ENCODE results near the gene PTGDS. TPM values are rescaled to one million over a fixed set of nuclear protein-coding genes. Genes with fewer than 3 reads are reported as not detected.
A peak's percentile ranks its signal among the peaks of the same experiment; 100 is the strongest.

Gene PTGDS
- total and polyA plus RNA-seq, 9 of the 15 experiments (the other 6 are each of a cell fraction or from before 2014, with no cell fraction given) = 0.46 to 7.1 (median 2.0) TPM

- TF ChIP-seq MNT (conservative IDR thresholded peaks at IDR 0.05) = peak in 1 of 2 experiments; percentile 59; a peak in 2 of 4 replicates
- TF ChIP-seq SMAD1 (IDR thresholded peaks at IDR 0.05; ENCODE audit: low read depth, low read length, partially characterized antibody) = no peak
- TF ChIP-seq L3MBTL2 (IDR thresholded peaks at IDR 0.05) = 0 out of 2 replicates have a peak, but pooled peaks have one; percentile 11
- peak in 1 of 3 experiments; percentile 11 for TF ChIP-seq YY1 (IDR thresholded peaks at IDR 0.05; ENCODE audit: borderline replicate concordance in 1 of 3, control insufficient read depth in 1 of 3, extremely low read depth in 1 of 3, insufficient read depth in 3 of 3, insufficient read length in 1 of 3, insufficient replicate concordance in 2 of 3, low read depth in 1 of 3, low read length in 2 of 3)
- 0 out of 2 replicates have a peak, but pooled peaks have one; percentile 25 for TF ChIP-seq TFAP4 (CRISPR knock-in tag; IDR thresholded peaks at IDR 0.05; ENCODE audit: borderline replicate concordance)
- TF ChIP-seq POLR2G (IDR thresholded peaks at IDR 0.05; ENCODE audit: low read depth, low read length) = peak; percentile 57
- 0 out of 2 replicates have a peak, but pooled peaks have one; percentile 2 for TF ChIP-seq SPI1 (IDR thresholded peaks at IDR 0.05; ENCODE audit: borderline replicate concordance, low read depth, low read length)
- TF ChIP-seq MCM7 (IDR thresholded peaks at IDR 0.05) = no peak
- peak; percentile 19; the same call in 1 of the 2 replicates for TF ChIP-seq MTA3 (IDR thresholded peaks at IDR 0.05; ENCODE audit: borderline replicate concordance)
- TF ChIP-seq ETV6 (IDR thresholded peaks at IDR 0.05; ENCODE audit: borderline replicate concordance in 1 of 2, low read depth in 2 of 2, low read length in 1 of 2) = no peak
- no peak for TF ChIP-seq ETV6 (CRISPR knock-in tag; IDR thresholded peaks at IDR 0.05; ENCODE audit: borderline replicate concordance)
- peak; percentile 48; the same call in 1 of the 2 replicates for TF ChIP-seq MGA (IDR thresholded peaks at IDR 0.05)
Measured at GRCh38 chr9:136964171-136964689, 13.1 kb upstream of the PTGDS start (continued).
